ENCODE measurements around the gene AIG1. TPM values are rescaled to one million over a fixed set of nuclear protein-coding genes. Genes with fewer than 3 reads are reported as not detected.

Gene AIG1
- total RNA-seq, 1 experiment from 2014 or later: 2.2 TPM

GRCh38 chr6:143093290-143093689, 32.6 kb downstream of the AIG1 start:
- H3K36me3 ChIP-seq (ENCODE audit: insufficient read depth, low read length, poor library complexity, severe bottlenecking): no peaks in the 10 kb centered on the region
- no peaks in the 10 kb centered on the region for H3K4me1 ChIP-seq (ENCODE audit: insufficient read depth, low read length, poor library complexity, severe bottlenecking)
- TF ChIP-seq CTCF (conservative IDR thresholded peaks at IDR 0.05; ENCODE audit: low read depth, low read length) (no peak), EZH2 (IDR thresholded peaks at IDR 0.05; ENCODE audit: borderline replicate concordance, low read depth, low read length, poor library complexity, severe bottlenecking) (no peak)
- intact Hi-C loops (cut with micrococcal nuclease; ENCODE audit: unreplicated experiment): no loop called here
- POLR2A ChIA-PET (ENCODE audit: low non-redundant PET): no interaction called here
- H3K4me3 ChIP-seq (ENCODE audit: low read depth, low read length, poor library complexity, severe bottlenecking): no peak overlapping the region
- no peak overlapping the region for H3K27ac ChIP-seq (ENCODE audit: low read depth, low read length, poor library complexity, severe bottlenecking)
- BruUV-seq (replicated peaks): no TSS peak
- CTCF ChIA-PET: no interaction called here
- no peak for DNase-seq (ENCODE audit: low spot score)
- no peaks in the 10 kb centered on the region for H3K27me3 ChIP-seq (replicated peaks; ENCODE audit: insufficient read depth, low read depth, low read length, poor library complexity)
- no peaks in the 10 kb centered on the region for H3K9me3 ChIP-seq (ENCODE audit: low read depth, low read length, poor library complexity, severe bottlenecking)

GRCh38 chr6:143096403-143096802, 35.7 kb downstream of the AIG1 start:
- H3K4me1 ChIP-seq (ENCODE audit: insufficient read depth, low read length, poor library complexity, severe bottlenecking): no peaks in the 10 kb centered on the region
- H3K4me3 ChIP-seq (ENCODE audit: low read depth, low read length, poor library complexity, severe bottlenecking): no peak overlapping the region
- intact Hi-C loops (cut with micrococcal nuclease; ENCODE audit: unreplicated experiment): no loop called here
- CTCF ChIA-PET: no interaction called here
- POLR2A ChIA-PET (ENCODE audit: low non-redundant PET): no interaction called here
- no TSS peak for BruUV-seq (replicated peaks)
- no peaks in the 10 kb centered on the region for H3K9me3 ChIP-seq (ENCODE audit: low read depth, low read length, poor library complexity, severe bottlenecking)
- no peaks in the 10 kb centered on the region for H3K36me3 ChIP-seq (ENCODE audit: insufficient read depth, low read length, poor library complexity, severe bottlenecking)
- no peaks in the 10 kb centered on the region for H3K27me3 ChIP-seq (replicated peaks; ENCODE audit: insufficient read depth, low read depth, low read length, poor library complexity)
- no peak overlapping the region for H3K27ac ChIP-seq (ENCODE audit: low read depth, low read length, poor library complexity, severe bottlenecking)
- TF ChIP-seq EZH2 (IDR thresholded peaks at IDR 0.05; ENCODE audit: borderline replicate concordance, low read depth, low read length, poor library complexity, severe bottlenecking): no peak
- no peak for TF ChIP-seq CTCF (conservative IDR thresholded peaks at IDR 0.05; ENCODE audit: low read depth, low read length)
- DNase-seq (ENCODE audit: low spot score): no peak

- TF ChIP-seq EZH2 (IDR thresholded peaks at IDR 0.05; ENCODE audit: borderline replicate concordance, low read depth, low read length, poor library complexity, severe bottlenecking) (no peak), CTCF (conservative IDR thresholded peaks at IDR 0.05; ENCODE audit: low read depth, low read length) (no peak)
- H3K4me3 ChIP-seq (ENCODE audit: low read depth, low read length, poor library complexity, severe bottlenecking): no peak overlapping the region
- H3K9me3 ChIP-seq (ENCODE audit: low read depth, low read length, poor library complexity, severe bottlenecking): no peaks in the 10 kb centered on the region
- ChIA-PET POLR2A (ENCODE audit: low non-redundant PET) (no interaction called here), CTCF (no interaction called here)
- H3K27ac ChIP-seq (ENCODE audit: low read depth, low read length, poor library complexity, severe bottlenecking): no peak overlapping the region
- intact Hi-C loops (cut with micrococcal nuclease; ENCODE audit: unreplicated experiment): no loop called here
- BruUV-seq (replicated peaks): no TSS peak
- H3K36me3 ChIP-seq (ENCODE audit: insufficient read depth, low read length, poor library complexity, severe bottlenecking): no peaks in the 10 kb centered on the region
- H3K4me1 ChIP-seq (ENCODE audit: insufficient read depth, low read length, poor library complexity, severe bottlenecking): no peaks in the 10 kb centered on the region
- no peak for DNase-seq (ENCODE audit: low spot score)
- no peaks in the 10 kb centered on the region for H3K27me3 ChIP-seq (replicated peaks; ENCODE audit: insufficient read depth, low read depth, low read length, poor library complexity)
Observed at GRCh38 chr6:143097224-143097795, 36.6 kb downstream of the AIG1 start.

All from A673 (cell line).